ENCODE measurements around the gene SRSF12. TPM values are rescaled to one million over a fixed set of nuclear protein-coding genes. Genes with fewer than 3 reads are reported as not detected.

Gene SRSF12
- total RNA-seq, 6 donors from 2014 or later: 0.10 to 0.89 (median 0.23) TPM; not detected in 1

GRCh38 chr6:89154131-89154530 is 36.3 kb upstream of the SRSF12 start:
- no peaks in the 10 kb centered on the region for H3K9me3 ChIP-seq
- no peak for DNase-seq
- no peak overlapping the region for H3K4me3 ChIP-seq
- H3K4me1 ChIP-seq: no peaks in the 10 kb centered on the region
- no peak for ATAC-seq (ENCODE audit: low FRiP score in 2 of 2)
- peaks cover 0 to 14% (median 0%) of the 10 kb centered on the region in 4 donors for H3K36me3 ChIP-seq
- no peaks in the 10 kb centered on the region for H3K27me3 ChIP-seq
- WGBS, 2 donors: 93 to 100% methylated on average over 1 of the region's 1 CpG
- TF ChIP-seq EP300 (IDR thresholded peaks at IDR 0.05) (no peak), POLR2AphosphoS5 (IDR thresholded peaks at IDR 0.05) (no peak), POLR2A (IDR thresholded peaks at IDR 0.05) (no peak), CTCF (IDR thresholded peaks at IDR 0.05) (no peak)
- no peak overlapping the region for H3K27ac ChIP-seq

GRCh38 chr6:89148016-89148750 is 30.3 kb upstream of the SRSF12 start:
- Histone ChIP-seq H3K9me3 (no peaks in the 10 kb centered on the region), H3K27me3 (no peaks in the 10 kb centered on the region), H3K27ac (no peak overlapping the region), H3K36me3 (peaks cover 0 to 2% (median 0%) of the 10 kb centered on the region in 4 donors), H3K4me3 (no peak overlapping the region), H3K4me1 (peaks cover 0 to 17% (median 7%) of the 10 kb centered on the region in 4 donors)
- ATAC-seq (ENCODE audit: low FRiP score in 2 of 2): no peak
- no peak for TF ChIP-seq EP300 (IDR thresholded peaks at IDR 0.05)
- TF ChIP-seq POLR2AphosphoS5 (IDR thresholded peaks at IDR 0.05): no peak
- no peak for TF ChIP-seq CTCF (IDR thresholded peaks at IDR 0.05)
- TF ChIP-seq POLR2A (IDR thresholded peaks at IDR 0.05): no peak
- DNase-seq: no peak
- 84 to 96% methylated on average over 17 of the region's 17 CpGs for WGBS, 2 donors

- Histone ChIP-seq H3K27me3 (no peaks in the 10 kb centered on the region), H3K36me3 (peaks cover 0 to 2% (median 0%) of the 10 kb centered on the region in 4 donors), H3K4me3 (peak overlapping the region; percentile 77 to 84 (median 80)), H3K4me1 (peaks cover 0 to 17% (median 7%) of the 10 kb centered on the region in 4 donors), H3K9me3 (no peaks in the 10 kb centered on the region), H3K27ac (peak overlapping the region; percentile 75 to 83 (median 81))
- DNase-seq (peak in 1 of 2 donors; percentile 35), ATAC-seq (ENCODE audit: low FRiP score in 2 of 2) (no peak)
- TF ChIP-seq CTCF (IDR thresholded peaks at IDR 0.05) (no peak), POLR2A (IDR thresholded peaks at IDR 0.05) (no peak), POLR2AphosphoS5 (IDR thresholded peaks at IDR 0.05) (no peak), EP300 (IDR thresholded peaks at IDR 0.05) (no peak)
- WGBS, 2 donors: 28 to 48% methylated on average over 16 to 26 of the region's 26 CpGs
Measured at GRCh38 chr6:89146718-89147700, 29.1 kb upstream of the SRSF12 start.

GRCh38 chr6:89145956-89146717 is 28.3 kb upstream of the SRSF12 start, which contains the start of gene PM20D2:
Gene PM20D2, plus strand, starts transcription at chr6:89146055. Its CDS starts 90 bp downstream, at chr6:89146145.
- 0 to 1% methylated on average over 30 to 40 of the region's 102 CpGs for WGBS, 2 donors
- ATAC-seq (ENCODE audit: low FRiP score in 2 of 2): peak; percentile 91 to 93
- H3K36me3 ChIP-seq: no peaks in the 10 kb centered on the region
- DNase-seq: peak; percentile 80 to 95
- no peaks in the 10 kb centered on the region for H3K27me3 ChIP-seq
- peak in 3 of 4 donors; percentile 3 to 66 (median 41) for TF ChIP-seq POLR2A (IDR thresholded peaks at IDR 0.05)
- no peak for TF ChIP-seq POLR2AphosphoS5 (IDR thresholded peaks at IDR 0.05)
- H3K4me3 ChIP-seq: peak within 1 kb of the TSS; percentile 77 to 84 (median 80)
- peaks cover 0 to 17% (median 7%) of the 10 kb centered on the region in 4 donors for H3K4me1 ChIP-seq
- H3K27ac ChIP-seq: peak within 1 kb of the TSS; percentile 75 to 83 (median 81)
- H3K9me3 ChIP-seq: no peaks in the 10 kb centered on the region

Measured in upper lobe of left lung (tissue), 6 donors.